Tongue (tissue), 2 donors: ENCODE data around the gene RER1. TPM values are rescaled to one million over a fixed set of nuclear protein-coding genes. Genes with fewer than 3 reads are reported as not detected.

Source experiments
- DNase-seq: peaks from one replicate; pipeline ENCODE4 v3.0.0-alpha.2; 2015
- total RNA-seq: library from RNA; depleted of rRNA; stranded (reverse); fragments of >200 nt; gene quantifications from one replicate; pipeline ENCODE4 v1.2.3, GENCODE V29; 2014

RER1 gene
- total RNA-seq, 1 donor from 2014 or later = 56.2 TPM

- no peak for DNase-seq
These were observed 54.2 kb downstream of the RER1 start for GRCh38 chr1:2445823-2446215.

DNA sequence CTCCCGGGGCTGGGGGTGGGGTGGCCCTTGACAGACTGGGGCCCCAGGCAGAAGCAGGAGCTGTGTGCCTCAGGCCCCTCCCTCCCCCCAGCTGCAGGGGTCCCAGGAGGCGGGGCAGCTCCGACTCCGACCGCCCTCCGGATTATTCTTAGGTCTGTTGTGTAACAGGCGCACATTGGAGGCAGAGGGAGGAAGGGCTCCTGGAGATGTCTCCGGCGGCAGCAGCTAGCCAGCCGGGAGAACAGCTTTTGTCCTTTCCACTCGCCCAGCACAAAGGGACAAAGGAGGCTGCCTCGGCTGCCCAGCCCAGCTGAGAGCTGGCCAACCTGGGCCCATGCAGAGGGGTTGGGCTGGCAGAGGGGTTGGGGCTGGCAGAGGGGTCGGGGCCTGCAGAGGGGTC lies 54.8 kb downstream of the RER1 start:
- DNase-seq = no peak

- DNase-seq = no peak
These were observed 55.2 kb downstream of the RER1 start for GRCh38 chr1:2446861-2447260.

DNA sequence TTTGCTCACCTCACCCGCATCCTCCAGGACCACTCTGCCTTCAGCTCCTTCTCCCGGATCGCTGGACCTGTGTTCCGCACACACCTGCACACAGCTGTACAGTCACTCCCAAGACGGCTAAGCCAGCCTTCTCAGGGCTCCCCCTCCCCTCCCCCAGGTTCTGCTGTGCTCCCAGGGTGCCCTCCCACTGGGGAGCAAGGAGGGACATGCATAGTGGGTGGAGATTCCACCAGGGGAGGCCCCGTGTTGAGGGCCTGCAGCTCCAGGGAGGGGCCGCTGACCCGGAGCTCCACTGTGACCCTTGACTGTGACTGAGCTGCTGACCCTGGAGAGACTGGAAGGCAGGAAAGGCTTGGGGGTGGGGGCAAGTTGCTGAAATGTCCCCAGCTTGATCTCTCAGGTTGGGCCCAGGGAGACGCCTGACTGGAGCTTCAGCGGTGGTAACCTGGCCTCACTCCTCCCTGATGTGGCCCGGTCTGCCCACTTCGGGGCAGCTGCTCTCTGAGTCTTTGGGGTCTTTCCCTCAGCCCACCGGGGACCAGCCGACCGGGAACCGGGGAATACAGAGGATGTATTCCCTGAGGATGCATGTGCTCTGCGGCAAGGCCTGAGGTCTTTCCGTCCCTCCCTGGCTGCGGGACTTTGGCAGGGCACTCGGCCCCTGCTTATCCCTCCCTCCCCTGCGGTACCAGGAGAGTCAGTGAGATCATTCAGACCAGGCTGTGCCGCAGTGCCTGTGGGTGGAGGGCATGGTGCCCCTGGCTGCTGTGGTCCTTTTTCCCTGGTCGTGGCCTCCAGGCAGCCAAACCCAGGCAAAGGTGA lies 55.8 kb downstream of the RER1 start:
- DNase-seq = no peak

GRCh38 chr1:2448098-2448445 lies 56.4 kb downstream of the RER1 start:
- peak; percentile 46 for DNase-seq

- peak; percentile 41 for DNase-seq
These were observed 58.2 kb downstream of the RER1 start for GRCh38 chr1:2449636-2450454.

- no peak for DNase-seq
These were observed 60.1 kb downstream of the RER1 start for GRCh38 chr1:2451741-2452140.

DNA sequence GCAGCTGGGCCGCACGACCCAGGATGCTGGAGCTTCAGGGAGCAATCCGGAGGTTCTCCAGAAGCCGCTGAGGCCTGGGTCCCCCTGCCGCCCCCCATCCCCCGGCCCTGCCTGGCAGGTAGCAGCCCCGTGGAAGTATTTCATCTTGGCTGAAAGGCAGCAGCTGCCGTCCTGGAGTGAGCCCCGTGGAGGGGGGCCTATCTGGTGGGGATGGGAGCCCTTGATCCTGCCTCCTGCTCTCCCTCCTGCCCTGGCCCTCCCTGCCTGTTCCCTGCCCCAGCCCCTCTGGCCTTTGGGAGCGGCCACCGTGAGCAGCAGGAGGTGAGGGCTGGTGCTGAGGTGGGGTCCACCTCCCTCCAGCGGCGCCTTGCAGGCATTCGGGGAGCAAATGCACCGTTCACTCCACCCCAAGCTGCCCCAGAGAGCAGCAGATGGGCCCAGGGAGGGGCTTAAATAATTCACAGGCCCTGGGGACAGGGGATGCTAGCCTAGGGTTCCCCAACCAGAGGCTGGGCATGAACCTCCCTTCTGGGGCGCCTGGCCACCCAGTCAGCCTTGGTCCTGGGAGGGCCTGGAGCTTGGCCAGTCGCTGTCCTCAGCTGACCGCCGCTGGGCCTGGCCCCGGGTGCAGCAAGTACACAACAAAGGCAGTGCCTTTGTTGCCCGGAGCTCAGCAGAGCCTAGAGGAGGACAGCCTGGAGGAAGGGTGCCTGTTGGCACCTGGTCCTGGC lies 60.7 kb downstream of the RER1 start:
- no peak for DNase-seq

- DNase-seq = no peak
These were observed 61.3 kb downstream of the RER1 start for GRCh38 chr1:2452932-2453315.

DNA sequence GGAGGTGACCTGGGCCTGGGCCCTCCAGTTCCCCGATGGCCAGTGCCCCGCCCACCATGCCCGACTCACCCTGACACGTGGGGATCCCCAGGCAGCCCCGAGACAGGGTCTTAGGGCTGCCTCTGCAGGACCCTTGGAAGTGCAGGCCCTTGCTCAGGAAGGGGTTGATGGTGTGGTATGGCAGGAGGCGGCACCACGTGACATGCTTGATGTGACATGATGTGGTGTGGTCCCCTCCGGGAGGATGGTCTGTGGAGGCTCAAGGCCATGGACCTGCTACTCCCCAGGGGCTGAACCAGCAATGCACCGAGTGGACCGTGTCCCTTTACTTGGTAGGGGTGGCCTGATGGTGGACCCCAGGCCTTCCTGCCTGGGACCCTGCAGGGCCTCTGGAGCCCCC lies 62.6 kb downstream of the RER1 start:
- DNase-seq = no peak

Other genes starting within 250 kb of the RER1 start
- 18.4 TPM for gene FAAP20, start 197.1 kb upstream of the RER1 start, total RNA-seq
- gene SKI, start 163.5 kb upstream of the RER1 start, total RNA-seq = 58.8 TPM
- gene MORN1, start 287 bp upstream of the RER1 start, total RNA-seq = 13.8 TPM
- gene PEX10, start 20.7 kb downstream of the RER1 start, total RNA-seq = 19.8 TPM
- gene PLCH2, start 84.4 kb downstream of the RER1 start, total RNA-seq = 11.8 TPM
- 44.1 TPM for gene PANK4, start 134.8 kb downstream of the RER1 start, total RNA-seq
- gene HES5, start 138.4 kb downstream of the RER1 start, total RNA-seq = 2.8 TPM
- 17.6 TPM for gene TNFRSF14, start 164.5 kb downstream of the RER1 start, total RNA-seq
- 15.4 TPM for gene PRXL2B, start 194.9 kb downstream of the RER1 start, total RNA-seq
- gene MMEL1, start 241.2 kb downstream of the RER1 start, total RNA-seq = not detected